H1 (cell line): ENCODE data around the gene PTPRO.

Experiments
- ATF2 ChIP-seq: IDR thresholded peaks from 2 replicates; pipeline ENCODE4 v1.6.1; 2012; ENCODE audit warnings: low read length, inconsistent platforms
- CTCF ChIP-seq, 3 experiments: IDR thresholded peaks; 1 replicate in 2 of 3; 2 replicates in 1 of 3; pipeline versions ENCODE4 v1.5.1 to v1.6.1; 2011; ENCODE audit warnings: low read length in 3 of 3, mild to moderate bottlenecking in 3 of 3, inconsistent platforms in 2 of 3, low read depth in 1 of 3, moderate library complexity in 1 of 3; ENCODE audit not compliant: insufficient read depth in 1 of 3; ENCODE audit errors: control extremely low read depth in 1 of 3
- EGR1 ChIP-seq: IDR thresholded peaks from 2 replicates; pipeline ENCODE4 v1.6.1; 2011; ENCODE audit warnings: low read depth, low read length, borderline replicate concordance
- POLR2AphosphoS5 ChIP-seq: IDR thresholded peaks from 2 replicates; pipeline ENCODE4 v1.6.1; 2011; ENCODE audit warnings: low read depth, low read length

- TF ChIP-seq POLR2AphosphoS5 (no peak), CTCF (IDR thresholded peaks at IDR 0.05; ENCODE audit: control extremely low read depth in 1 of 3, insufficient read depth in 1 of 3, low read depth in 1 of 3, low read length in 3 of 3) (no peak), EGR1 (no peak), ATF2 (no peak)
Measured at GRCh38 chr12:15580431-15580830, 258.1 kb downstream of the PTPRO start.
